DMS 273 treated with DMSO at 0.1 percent for 48 hours (cell line): Measurements from ENCODE around the gene ERCC4.
"Not testable (repeated sequence)": the region's sequence is repeated elsewhere in the genome, so short reads cannot be mapped to it uniquely, and the experiment has no call there.

Experiments
- DNase-seq: peaks from one replicate; lab custom pipeline; 2025; lab: John Stamatoyannopoulos, UW

ERCC4 gene

DNA sequence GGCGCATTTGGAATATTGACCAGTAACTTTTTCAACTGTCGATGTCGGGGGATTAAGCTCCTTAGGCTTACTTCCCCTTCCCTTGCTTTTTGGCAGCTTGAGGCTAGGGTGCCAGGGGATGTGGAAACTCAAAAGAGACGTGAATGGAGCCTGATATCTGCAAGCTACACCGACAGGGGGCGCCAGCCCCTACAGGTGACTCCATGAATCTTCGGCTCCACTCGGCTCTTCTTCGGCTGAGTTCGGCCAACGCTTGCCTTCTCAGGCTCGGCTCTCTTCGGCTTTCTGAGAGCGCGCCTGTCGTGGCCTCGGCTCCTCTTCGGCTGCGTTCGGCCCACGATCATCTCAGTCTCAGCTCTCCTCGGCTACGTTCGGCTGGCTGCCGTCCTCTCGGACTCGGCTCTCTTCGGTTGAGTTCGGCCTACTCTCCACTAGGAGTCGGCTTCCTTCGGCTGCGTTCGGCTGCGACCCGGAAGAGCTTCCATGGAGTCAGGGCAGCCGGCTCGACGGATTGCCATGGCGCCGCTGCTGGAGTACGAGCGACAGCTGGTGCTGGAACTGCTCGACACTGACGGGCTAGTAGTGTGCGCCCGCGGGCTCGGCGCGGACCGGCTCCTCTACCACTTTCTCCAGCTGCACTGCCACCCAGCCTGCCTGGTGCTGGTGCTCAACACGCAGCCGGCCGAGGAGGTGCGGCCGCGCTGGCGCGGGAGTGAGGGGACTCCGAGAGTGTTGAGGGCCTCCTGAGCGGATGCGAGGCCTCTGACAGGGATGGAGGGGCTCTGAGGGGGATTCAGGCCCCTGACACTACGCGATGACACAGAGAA, at the start of gene ERCC4:
Gene ERCC4 (plus strand): TSS at position 472 of the 827 bp plus-strand sequence. CDS start 12 bp downstream, at position 484.
- DNase-seq = peak; percentile 98

DNA sequence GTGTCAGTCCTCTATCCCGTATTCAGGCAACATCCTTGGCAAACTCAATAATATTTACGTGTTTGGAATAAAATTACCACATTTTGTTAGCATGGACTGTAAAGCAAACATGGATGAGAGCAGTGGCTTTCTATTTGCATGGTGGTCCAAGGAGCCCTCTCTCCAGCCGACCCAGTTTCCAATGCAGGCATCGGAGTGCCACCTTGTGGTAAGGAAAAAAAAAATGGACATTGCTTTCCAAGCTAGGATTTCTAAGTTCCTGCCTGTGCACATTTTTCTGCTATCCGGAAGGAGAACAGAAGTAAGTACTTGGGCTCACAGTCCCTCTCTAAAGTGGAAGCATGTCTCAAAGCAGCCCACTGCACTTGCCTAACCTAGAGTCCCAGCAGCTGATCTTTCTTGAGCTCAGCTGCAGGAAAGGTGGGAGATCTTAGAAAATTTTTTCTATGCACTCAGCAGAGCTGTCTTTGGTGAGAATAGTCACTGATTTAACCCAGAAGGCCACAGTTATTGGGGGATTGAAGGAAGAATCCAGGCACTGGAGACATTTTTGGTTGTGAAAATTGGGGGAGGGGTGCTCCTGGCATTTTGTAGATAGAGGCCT, 46.0 kb upstream of the ERCC4 start:
- peak; percentile 15 for DNase-seq

DNA sequence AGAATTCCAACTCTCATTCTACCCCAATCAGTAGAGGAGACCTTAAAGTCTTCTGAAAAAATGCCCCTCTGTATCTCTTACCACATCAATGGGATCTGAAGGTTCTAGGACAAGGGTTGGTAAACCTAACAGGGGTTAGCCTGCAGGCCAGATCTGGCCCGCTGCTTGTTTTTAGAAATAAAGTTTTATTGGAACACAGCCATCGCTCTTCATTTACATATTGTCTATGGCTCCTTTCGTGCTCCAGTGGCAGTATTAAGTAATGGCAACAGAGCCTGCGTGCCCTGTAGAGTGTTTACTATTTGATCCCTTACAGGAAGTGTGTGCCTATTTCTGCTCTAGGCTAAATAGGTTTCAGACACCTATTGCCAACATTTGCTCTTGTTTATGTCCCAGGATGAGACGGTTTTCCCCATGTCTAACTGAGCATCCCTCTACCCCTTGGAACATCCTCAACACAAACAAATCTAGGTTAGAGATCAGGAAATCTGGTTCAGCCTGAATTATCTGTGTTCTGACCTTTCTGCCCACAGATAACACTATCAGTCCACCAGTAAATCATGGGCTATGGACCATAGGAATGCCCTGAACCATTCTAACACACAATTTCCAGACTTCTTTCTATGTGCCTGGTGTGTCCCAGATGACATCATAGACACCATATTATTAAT, 44.2 kb upstream of the ERCC4 start:
- no peak for DNase-seq

DNA sequence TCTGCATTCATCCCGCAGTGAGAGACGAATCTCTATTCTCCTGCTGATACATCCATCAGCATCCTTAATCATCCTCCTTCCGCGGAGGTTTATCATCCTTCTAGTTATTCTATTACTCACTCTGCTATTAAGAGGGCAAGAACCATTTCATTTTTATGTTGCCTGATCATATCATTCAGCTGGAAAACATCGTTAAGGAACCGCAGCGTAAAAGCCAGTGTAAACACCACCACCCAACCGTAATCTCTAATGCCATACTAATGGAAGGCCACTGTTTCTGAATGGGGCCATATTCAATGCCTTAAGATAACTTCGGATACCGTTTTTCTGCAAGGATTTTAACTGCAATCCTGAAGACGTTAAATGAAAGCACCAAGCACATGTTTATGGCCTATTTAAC, 36.7 kb upstream of the ERCC4 start:
- no peak for DNase-seq

DNA sequence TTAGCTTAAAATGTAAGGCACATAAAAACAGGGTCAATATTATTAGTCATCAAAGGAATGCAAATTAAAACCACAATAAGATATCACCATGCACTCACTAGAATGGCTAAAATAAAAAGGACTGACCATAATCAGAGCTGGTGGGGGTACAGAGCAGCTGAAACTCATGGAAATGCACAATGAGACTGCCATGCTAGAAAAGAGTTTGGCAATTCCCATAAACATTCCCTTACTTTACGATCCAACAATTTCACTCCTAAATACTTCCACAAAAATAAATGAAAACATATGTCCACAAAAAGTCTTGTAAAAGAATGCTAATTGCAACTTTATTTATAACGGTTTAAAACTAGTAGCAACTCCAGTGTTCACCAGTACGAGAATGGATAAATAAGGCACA, 36.1 kb upstream of the ERCC4 start:
- no peak for DNase-seq

DNA sequence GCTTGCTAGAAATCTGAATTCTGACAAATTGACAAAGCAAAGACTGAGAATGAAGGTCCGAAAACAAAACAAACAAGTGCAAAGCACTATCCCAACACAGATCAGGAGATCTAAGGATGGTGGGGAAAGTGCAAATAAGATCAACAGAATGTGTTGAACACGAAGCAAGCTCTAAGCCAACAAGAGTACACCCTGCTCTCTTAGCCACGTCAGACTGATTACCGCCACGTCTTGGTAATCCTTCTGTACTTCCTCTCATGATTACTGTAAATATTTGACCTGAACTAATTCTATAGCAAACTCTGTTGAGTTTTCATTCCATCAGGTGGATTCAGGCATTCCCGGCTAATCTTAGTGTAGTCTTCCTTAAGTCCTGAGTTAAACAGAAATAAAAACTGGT, 34.3 kb upstream of the ERCC4 start:
- no peak for DNase-seq

DNA sequence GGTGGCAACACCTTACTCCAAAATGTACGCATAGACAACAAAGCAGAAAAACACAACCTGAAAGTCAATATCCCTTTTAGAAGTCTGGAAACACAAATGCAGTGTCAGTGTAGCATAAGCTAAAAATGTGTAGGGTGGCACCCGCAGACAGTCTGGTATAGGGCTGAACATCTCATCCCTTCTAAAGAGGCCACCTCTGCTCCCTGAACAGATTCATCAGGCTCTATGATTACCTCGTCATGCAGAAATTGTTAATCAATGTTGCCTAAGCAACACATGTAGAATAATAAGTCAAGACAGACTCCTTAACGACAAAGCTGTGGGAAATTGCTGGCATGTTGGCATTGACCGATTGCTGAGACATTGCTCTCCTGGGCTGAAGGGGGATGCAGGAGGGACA, 33.3 kb upstream of the ERCC4 start:
- DNase-seq = no peak

DNA sequence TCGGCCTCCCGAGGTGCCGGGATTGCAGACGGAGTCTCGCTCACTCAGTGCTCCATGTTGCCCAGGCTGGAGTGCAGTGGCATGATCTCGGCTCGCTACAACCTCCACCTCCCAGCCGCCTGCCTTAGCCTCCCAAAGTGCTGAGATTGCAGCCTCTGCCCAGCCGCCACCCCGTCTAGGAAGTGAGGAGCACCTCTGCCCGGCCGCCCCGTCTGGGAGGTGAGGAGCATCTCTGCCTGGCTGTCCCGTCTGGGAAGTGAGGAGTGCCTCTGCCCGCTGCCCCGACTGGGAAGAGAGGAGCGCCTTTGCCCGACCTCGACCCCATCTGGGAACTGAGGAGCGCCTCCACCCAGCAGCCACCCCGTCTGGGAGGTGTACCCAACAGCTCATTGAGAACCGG, 30.6 kb upstream of the ERCC4 start:
- not testable (repeated sequence) for DNase-seq

DNA sequence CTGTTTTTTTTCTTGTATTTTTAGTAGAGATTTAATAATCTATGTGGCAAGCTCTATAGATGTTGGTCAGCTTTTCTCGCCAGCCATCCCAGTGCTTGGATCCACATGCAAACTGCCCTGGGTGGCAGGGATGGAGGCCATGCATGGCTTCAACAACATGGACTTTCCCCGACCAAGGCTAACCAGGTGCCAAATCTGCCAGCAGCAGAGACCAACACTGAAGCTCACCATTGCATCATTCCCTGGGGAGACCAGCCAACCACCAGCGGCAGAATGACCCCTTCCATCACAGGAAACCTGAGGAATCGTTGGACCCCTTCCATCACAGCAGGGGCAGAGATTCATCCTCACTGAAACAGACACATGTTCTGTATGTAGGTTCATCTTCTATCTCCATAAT, 27.7 kb upstream of the ERCC4 start:
- no peak for DNase-seq

DNA sequence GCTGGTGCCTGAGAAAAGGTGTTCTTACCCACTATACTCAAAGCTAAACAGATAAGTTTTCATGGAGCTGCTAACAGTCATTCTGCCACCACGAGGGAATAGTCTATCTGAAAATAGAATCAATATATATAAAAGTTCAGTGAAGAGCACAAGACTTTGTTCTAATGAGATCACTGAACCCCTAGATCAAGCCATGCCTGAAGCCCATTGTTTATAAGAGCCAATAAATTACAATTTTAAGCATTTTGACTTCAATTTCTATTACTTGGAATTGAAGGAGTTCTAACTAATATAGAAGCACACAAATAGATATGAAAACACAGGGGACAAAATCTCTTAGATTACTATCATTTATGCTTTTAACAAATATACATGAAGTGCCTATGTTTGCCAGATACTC, 24.4 kb upstream of the ERCC4 start:
- DNase-seq = no peak

DNA sequence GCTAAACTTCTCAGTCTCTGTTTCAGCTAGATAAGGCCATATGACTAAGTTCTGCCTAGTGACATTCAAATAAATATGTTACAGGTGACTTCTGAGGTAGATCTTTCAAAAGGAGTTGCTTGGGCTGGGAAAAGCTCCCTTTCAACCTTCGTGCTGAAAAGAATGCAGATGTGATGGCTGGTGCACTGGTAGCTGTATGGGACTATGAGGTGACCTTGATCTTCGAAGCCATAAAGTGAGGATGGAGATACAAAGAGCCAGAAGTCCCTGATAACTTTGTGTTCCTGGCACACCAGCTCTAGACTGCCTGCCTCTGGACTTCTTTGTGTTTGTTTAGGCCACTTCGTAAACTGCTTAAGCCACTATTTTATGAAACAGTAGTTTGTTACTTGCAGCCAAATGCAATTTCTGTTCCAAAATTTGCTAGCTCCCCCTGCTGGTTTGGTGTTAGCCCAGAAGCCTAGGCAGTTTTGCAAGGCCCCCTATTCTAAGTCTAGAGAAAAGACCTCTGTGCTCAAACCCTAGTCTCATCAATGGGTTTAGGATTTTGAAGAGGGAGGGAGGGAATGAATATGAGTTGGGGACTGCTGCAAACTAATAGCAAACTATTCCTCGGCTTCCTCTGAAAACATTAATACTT, 23.3 kb upstream of the ERCC4 start:
- DNase-seq = no peak

DNA sequence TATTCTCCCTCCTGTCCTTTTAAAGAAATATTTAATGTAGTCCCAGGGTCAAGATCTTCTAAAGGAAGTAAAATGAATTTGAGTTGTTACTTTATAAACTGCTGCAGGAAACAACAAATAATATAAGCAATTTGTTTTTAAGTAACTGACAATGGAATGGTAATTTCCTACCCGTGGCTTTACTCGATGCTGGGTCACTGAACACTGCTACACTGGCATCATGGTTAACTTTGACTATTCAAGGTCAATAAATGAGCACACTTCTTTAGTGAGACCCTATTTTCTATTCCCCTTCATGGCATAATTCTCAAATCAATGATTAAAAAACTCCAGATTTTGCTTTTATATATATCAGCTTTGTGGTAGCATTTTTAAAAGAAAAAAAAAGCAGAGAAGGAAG, 22.1 kb upstream of the ERCC4 start:
- DNase-seq = no peak

DNA sequence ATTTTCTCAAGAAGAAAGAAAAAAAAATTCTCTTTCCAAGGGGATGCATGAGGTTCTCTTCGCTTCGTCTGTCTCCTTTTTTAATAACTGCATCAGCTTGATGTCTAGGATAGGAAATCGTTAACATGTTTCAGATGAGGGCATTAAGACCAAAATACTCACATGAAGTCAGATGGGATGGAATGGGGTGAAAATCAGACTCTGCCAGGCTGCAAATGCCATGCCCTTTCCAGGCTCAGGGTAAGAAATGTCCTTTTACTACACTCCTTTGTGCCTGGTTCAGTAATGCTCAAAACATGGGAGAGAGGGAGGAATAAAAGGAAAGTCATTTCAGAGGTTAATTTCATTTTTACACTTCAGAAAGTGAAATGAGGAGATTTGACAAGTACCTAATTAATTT, 21.7 kb upstream of the ERCC4 start:
- no peak for DNase-seq

DNA sequence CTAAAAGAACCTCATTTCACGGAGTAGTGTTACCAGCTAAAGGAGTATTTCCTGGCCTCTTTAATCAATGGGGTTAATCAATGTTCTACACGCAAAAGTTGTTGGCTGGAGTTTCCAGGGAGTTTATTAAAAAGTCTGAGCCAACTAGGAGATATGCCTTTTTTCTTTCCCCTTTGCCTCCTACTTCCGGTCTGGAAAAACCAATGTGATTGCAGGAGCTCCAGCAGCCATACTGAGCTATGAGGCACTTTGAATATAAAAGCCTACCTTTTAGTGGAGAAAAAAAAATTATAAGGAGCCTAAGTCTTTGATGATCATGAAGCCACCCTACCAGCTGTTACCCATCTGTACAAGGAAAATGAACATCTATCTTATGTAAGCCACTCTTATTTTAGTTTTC, 17.9 kb upstream of the ERCC4 start:
- no peak for DNase-seq

DNA sequence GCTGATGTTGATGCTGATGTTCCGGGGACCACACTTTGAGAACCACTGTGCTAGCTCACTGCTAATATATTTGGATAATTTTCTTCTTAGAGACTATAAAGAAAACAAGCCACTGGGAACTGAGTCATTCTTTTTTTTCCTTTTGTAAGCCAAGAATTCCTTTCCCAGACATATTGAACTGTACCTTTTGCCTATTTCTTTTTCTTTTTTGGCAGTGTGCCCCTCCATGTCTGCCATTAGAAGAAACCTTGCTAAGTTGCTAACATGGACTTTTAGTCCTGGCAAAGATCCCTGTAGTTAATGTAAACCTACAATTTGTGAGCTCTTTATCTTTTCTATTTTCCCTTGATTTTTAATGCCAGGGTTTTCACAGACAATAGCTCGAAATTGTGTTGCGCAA, 17.3 kb upstream of the ERCC4 start:
- no peak for DNase-seq

DNA sequence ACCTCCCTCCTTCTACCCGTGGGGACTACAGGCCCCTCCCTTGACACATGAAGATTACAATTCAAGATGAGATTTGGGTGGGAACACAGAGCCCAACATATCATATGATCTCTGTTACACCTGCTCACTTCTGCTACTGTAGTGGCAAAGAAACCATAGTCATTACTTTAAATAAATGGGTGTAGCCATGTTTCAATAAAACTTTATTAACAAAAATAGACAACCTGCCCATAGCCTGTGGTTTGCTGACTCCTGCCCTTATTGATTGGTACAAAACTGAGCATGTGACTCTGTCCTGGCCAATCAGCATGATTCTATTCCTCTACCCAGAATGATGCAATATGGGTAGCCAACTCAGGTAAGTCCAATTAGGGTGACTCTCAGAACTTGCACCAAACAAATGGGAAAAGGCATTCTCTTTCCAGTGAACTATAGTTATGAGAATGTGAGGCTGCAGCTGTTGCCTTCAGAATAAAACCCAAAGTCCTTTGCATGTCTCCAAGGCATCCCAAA, 15.7 kb upstream of the ERCC4 start:
- DNase-seq = no peak

DNA sequence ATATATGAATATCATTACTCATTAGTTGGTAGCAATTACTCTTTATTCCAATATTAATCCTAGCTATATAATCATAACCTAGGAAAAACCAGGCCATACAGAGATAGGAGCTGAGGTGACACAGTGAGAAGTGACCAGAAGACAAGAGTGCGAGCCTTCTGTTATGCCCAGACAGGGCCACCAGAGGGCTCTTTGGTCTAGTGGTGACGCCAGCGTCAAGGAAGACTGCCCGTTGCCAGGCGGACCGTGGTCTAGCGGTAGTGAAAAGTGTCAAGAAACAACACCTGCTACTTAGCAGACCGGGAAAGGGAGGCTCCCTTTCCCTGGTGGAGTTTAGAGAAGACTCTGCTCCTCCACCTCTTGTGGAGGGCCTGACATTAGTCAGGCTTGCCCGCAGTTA, 15.1 kb upstream of the ERCC4 start:
- DNase-seq = not testable (repeated sequence)

DNA sequence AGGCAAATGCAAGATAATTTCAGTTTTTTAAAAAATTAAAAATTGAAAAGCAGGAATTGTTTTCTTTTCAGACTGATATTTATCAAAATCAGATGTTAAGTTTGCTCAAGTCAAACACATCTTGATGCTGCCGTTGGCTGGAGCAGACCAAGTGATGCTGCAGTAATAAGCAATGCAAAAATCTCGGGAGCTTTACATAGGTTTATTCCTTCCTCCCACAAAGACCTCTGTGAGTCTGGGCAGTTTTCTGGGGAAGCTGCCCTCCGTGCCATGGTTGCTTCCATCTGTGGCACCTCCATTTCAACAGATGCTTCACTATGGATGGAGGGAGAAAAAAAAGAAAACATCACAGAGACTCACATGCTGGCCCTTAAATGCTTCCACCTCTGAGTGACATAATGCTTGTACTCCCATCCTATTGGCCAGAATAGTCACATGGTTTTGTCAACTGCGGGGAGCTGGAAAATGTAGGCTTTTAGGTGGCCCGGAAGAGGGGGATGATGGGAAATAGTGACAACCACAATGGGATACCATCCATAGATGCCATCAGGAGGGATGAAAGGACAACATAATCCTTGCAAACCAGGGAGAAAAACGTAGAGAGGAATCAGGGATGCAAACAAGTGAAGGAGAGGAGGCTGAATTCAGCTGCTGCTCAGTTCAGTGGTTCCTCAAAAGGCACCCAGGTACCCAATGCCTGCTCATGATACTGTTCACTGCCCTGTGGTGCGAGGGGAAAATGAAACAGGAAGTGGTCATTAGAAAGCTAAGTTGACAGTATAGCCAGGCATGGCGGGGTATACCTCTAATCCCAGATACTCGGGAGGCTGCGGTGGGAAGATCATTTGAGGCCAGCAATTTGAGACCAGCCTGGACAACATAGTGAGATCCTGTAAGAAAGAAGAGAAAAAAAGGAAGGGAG, 13.5 kb upstream of the ERCC4 start:
- no peak for DNase-seq

DNA sequence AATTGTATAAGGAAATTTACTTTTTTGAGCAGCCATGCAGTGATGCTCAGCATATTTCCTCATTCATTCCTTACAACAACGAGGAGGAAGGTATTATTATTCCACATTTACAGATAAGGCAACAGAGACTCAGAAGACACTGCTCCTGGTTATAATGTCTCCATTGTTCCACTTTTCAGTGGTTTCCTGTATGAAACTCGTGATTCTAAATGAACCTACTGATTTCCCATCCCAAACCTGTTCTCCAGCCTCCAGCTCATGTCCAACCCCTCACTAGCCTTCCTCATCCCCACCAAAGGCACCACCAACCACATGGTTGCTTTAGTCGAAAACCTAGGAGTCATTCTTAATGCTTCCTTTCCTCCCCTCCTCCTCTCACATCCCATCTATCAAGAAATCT, 12.5 kb upstream of the ERCC4 start:
- no peak for DNase-seq

DNA sequence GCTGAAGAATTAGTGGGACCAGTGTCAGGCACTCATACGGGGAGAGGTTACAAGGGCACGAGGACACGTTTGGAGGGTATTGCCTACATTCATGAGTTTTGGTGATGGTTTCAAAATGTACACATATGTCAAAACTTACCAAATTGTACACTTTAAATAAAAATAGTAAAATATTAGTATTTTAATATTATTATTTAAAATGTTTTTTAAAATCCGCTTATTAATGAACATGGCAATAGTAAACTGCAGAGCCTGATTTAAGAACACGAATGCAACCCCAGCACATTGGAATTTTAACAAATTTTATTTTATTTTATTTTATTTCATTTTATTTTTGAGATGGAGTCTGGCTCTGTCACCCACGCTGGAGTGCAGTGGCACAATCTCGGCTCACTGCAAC, 10.9 kb upstream of the ERCC4 start:
- DNase-seq = no peak

DNA sequence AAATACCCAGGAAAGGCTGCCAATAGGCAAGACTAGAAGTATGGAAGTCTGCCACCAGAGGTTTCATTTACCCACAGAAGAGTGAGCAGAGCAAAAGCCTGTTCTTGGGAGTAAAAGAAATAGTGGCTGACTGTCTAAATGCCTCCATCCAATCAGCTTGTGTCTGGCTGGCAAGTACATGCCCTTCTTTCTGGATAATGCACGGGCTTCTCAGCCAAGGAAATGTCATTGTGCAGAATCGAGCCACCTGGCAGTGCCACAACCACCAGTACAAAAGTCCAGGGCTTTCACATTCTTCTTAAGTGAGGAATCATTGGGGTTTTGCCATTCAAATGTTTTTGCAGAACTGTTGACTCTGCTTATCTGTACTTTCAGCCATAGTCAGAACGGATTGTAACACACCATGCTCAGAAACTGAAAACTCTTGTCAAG, 10.1 kb upstream of the ERCC4 start:
- peak; percentile 4 for DNase-seq
